Measurements from ENCODE around the gene PGP.

DNA sequence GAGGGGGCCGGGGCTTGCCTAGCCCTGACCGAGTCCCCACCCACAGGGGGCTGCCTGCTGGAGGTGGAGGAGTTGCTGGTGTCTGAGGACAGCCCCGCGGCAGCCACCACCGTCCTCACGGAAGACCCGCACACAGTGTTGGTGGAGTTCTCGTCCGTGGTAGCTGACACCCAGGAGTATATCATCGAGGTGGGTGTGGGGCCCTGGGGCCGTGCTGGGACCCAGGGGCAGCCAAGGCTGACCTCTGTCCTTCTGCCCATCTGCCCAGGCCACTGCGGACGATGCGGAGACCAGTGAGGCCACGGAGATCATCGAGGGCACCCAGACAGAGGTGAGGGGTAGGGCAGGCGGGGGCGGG is 20.2 kb upstream of the PGP start:
- TF ChIP-seq CTCF (optimal IDR thresholded peaks at IDR 0.05 in 1 of 3, IDR thresholded peaks at IDR 0.05 in 1 of 3, conservative IDR thresholded peaks at IDR 0.05 in 1 of 3; ENCODE audit: extremely low read depth in 1 of 3, insufficient read depth in 2 of 3, low read length in 3 of 3) (no peak), EZH2 (IDR thresholded peaks at IDR 0.05; ENCODE audit: low read length) (no peak)
